SIG-M5 (cell line): ENCODE data around the gene MOG.
A peak's percentile ranks its signal among the peaks of the same experiment; 100 is the strongest.
"Not testable (repeated sequence)": the region's sequence is repeated elsewhere in the genome, so short reads cannot be mapped to it uniquely, and the experiment has no call there.

Source experiments
- DNase-seq: peaks from one replicate; lab custom pipeline; 2025; lab: John Stamatoyannopoulos, UW

The MOG gene

GRCh38 chr6:29641430-29642148 lies 15.3 kb upstream of the MOG start:
- no peak for DNase-seq

- no peak for DNase-seq
These were observed 8.8 kb upstream of the MOG start for GRCh38 chr6:29647927-29648642.

DNA sequence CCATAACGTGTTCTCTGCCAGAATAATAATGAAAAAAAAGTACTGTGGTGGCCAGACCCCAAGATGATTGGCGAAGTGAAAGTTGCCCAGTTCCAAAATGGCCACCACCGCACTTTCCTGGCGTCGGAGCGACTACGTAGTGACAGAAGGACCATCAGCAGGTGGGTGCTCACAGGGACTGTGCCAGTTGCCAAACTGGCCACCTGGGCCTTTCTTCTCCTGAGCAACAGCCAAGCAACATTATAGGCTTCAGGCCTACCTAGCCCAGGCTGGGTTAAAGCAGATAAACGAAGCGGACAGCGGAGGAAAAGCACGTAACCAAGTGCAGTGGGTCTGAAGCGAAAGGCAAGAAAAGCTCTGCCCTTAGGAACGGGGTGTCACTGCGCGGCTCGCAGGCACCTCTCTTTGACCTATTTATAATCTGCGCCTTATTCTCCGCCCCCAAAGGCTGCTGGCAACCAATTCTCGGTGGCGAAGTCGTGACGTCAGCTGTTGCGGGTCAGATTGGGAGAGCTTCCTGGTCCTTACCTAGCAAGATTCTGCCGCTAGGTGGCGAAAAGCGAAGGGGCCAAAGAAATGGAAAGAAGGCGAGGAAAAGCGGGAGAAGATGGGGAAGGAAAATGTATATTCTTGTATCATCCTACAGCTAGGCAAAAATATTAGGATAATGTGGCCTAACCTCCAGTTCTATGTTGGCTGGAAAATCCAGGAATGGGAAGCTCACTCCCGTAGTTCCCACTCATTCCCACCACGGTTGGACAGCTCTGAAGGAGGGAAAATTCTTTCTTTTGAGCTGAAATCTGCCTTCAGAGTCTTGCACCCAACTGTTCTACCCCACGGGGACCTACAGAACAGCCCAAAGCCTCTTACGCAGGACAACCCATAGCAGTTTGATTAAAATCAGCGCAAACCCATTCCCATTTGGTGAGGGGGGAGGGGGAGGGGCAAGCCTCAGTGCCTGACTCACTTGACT lies 6.9 kb upstream of the MOG start:
- peak; percentile 83 for DNase-seq

GRCh38 chr6:29651413-29652197 lies 5.3 kb upstream of the MOG start:
- no peak for DNase-seq

DNA sequence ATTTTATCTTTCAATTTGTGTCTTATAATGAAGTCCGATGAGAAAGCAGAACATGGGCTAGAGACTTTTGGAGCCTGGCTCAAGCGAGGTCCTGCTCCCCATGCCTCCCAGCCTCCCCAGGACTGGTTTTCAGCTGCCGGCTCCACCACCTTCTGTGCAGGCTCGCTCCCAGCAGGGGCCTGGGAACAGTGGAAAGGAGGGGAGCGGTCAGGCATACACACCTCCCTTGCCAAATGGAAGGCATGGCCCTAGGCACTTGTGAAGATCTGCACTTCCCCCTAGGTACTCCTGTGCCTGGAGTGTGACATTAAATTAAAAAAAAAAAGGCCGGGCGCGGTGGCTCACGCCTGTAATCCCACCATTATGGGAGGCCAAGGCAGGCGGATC lies 4.7 kb upstream of the MOG start:
- no peak for DNase-seq

GRCh38 chr6:29653452-29654038 lies 3.3 kb upstream of the MOG start:
- DNase-seq, result no peak

GRCh38 chr6:29655658-29656057 lies 1.2 kb upstream of the MOG start:
- DNase-seq, result no peak

DNA sequence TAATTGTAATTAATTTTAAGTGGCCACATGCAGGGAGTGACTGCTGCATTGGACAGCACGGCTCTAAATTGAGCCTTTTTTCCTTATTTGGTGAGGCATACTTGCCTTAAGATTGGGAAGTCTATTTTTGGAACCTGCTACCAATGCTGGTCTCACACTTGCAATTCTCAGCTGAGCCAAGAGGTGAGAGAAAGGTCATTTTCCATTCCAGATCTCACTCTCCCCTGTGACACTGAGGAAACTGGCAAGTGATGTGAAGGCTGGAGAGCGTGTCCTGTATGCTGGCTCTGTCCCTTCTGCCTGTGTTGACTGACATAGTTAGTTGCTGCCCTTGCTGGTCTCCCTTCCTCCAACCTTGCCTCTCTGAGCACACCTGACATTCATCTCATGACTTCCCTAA lies 735 bp upstream of the MOG start:
- DNase-seq, result no peak

DNA sequence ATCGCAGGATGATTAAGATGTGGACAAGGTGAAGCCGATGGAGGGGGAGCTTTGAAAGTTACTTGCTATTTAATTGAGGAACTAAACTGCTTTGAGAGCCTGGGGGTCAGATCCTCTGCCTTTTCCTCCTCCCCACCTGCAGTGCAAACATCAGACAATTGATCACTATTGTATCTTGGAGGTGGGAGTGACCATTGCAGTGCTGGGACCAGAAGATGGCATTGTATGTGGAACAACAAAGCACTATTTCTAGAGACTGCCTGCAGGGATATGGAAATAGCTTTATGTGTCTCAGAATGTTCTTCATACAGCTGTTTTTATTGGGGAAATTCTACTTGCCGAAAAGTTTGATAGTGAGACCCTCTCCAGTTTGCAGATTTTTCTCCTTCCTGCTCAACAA lies 4.2 kb downstream of the MOG start:
- no peak for DNase-seq

DNA sequence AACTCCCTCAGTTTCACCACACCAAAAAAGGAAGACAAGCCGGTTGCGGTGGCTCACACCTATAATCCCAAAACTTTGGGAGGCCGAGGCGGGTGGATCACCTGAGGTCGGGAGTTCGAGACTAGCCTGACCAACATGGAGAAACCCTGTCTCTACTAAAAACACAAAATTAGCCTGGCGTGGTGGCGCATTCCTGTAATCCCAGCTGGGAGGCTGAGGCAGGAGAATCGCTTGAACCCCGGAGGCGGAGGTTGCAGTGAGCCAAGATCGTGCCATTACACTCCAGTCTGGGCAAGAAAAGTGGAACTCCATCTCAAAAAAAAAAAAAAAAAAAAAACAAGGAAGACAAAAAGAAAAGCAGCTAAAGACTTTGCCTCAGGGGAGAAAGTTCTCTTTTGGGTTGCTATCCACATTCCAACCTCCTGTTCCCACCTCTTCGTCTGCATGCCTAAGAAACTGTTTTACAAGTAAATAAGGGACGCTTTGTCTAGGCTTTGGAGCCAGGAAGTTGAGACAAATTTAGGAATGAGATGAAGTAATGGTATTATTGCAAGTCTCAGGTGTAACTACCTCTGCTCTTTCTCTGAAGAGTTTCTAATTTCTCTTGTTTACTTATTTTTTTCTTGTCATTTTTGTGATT lies 4.7 kb downstream of the MOG start:
- not testable (repeated sequence) for DNase-seq

- DNase-seq, result no peak
These were observed 6.6 kb downstream of the MOG start for GRCh38 chr6:29663300-29664042.

DNA sequence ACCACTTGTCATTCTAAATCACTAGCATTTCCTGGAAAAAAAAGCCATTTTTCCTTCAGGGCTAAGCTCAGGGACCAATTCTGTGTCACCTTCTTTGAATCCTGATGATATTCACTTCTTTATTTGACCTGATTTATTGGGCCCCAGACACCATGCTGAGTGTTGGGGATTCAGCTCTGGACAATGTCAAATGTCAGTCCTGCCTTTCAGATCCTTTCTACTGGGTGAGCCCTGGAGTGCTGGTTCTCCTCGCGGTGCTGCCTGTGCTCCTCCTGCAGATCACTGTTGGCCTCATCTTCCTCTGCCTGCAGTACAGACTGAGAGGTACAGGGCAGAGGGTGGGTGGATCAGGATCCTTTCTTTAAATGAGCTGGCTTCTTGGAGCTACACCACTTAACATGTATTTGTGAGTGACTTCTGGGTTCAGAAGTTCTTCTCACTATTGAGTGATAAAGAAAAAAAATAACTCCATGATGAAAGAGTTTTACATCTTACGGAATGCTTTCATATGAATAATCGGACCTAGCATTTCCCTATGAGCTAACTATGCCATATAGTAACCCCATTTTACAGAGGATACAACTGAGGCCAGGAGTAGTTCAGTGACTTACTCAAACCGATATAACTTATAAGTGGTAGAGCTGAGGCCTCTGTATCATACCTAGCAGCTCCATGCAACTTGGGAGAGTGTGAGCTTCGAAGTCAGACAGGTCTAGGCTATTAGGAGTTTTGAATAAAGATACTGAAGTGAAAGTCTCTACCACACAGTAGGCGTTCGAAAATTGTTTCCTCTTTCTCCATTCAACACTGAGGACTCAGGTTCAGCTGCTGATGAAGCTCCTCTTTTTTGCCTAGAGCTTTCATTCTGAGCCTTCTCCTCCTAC lies 9.3 kb downstream of the MOG start:
- DNase-seq, result no peak

DNA sequence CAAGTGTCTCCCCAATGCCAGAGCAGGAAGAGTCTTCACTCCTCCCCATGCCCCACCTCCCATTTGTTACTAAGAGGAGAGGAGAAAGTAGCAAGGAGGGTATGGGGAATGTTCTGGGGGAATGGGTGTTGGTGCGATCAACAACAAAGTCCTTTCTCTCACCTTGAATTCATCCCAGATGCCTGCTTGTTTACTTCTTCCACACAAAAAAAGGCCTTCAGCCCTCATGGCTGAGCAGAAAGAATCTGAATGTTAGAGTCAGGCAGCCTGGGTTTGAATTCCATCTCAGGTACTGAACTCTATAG lies 9.9 kb downstream of the MOG start:
- no peak for DNase-seq

DNA sequence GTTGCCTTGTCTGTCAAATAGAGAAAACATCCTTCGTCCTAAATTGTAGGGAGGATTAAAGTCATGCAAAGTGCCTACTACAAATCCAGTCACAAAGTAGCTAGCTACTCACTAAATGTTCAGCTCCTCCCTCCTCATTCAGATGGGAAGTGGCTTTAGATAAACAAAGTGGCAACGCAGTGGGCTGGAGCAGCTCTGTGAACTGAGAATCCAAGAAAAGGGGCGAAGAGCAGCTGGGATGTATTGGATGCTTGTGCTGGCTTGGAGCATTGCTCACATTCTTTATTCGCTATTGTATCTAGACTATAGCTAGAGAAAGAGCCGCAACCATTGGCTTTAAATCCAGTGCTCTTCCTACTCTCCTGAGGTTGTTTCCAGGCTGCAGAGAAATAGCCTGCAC lies 10.3 kb downstream of the MOG start:
- no peak for DNase-seq

- DNase-seq, result no peak
These were observed 14.1 kb downstream of the MOG start for GRCh38 chr6:29671026-29671425.

GRCh38 chr6:29672116-29672515 lies 15.2 kb downstream of the MOG start:
- DNase-seq, result not testable (repeated sequence)

DNA sequence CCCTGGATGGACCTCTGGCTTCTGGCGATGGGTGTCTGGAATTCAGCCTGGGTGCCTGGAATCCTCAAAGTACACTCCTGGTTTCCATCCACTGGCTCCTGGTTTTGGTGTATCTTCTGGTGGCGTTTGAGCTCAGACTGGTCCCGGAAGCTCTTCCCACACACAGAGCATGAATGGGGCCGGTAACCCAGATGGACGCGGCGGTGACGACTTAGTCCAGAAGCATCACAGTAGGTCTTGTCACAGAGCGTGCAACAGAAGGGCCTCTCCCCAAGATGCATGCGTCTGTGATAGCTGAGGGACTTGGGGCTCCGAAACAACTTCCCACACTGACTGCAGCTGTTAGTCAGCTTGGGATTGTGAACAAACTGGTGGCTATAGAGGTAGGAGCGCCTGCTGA lies 16.3 kb downstream of the MOG start:
- no peak for DNase-seq

DNA sequence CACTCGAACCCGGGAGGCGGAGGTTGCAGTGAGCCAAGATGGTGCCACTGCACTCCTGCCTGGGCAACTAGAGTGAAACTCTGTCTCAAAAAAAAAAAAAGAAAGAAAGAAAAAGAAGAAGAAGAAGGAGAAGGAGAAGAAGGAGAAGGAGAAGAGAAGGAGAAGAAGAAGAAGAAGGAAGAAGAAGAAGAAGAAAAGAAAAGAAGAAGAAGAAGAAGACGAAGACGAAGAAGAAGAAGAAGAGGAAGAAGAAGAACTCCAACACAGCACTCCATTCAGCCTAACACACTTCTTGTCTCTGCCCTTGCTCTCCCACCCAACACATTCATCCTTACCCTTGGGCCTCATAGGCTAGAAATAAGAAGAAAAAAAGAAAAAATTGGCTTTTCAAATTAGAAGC lies 17.1 kb downstream of the MOG start:
- no peak for DNase-seq

GRCh38 chr6:29675561-29675960 lies 18.7 kb downstream of the MOG start:
- no peak for DNase-seq
